Right forelimb (tissue), 1 donor: Measurements from ENCODE around the gene DHX8.
"Not testable (repeated sequence)": the region's sequence is repeated elsewhere in the genome, so short reads cannot be mapped to it uniquely, and the experiment has no call there.

ENCODE experiments used
- DNase-seq: peaks from one replicate; pipeline ENCODE4 v3.0.0-alpha.2; 2018

DHX8 gene

GRCh38 chr17:43462569-43462968, 21.2 kb upstream of the DHX8 start:
- DNase-seq: not testable (repeated sequence)

GRCh38 chr17:43463241-43463640, 20.5 kb upstream of the DHX8 start:
- DNase-seq: no peak

- DNase-seq: no peak
Measured at GRCh38 chr17:43464046-43464445, 19.7 kb upstream of the DHX8 start.

GRCh38 chr17:43465049-43465448, 18.7 kb upstream of the DHX8 start:
- no peak for DNase-seq

- no peak for DNase-seq
Measured at GRCh38 chr17:43467981-43468581, 15.7 kb upstream of the DHX8 start.

GRCh38 chr17:43468691-43469139, 15.1 kb upstream of the DHX8 start:
- no peak for DNase-seq

- DNase-seq: no peak
Measured at GRCh38 chr17:43469145-43469544, 14.6 kb upstream of the DHX8 start.

GRCh38 chr17:43471585-43472160, 12.1 kb upstream of the DHX8 start:
- no peak for DNase-seq

GRCh38 chr17:43475494-43476089, 8.2 kb upstream of the DHX8 start:
- no peak for DNase-seq

GRCh38 chr17:43476306-43476705, 7.5 kb upstream of the DHX8 start:
- not testable (repeated sequence) for DNase-seq

- DNase-seq: no peak
Measured at GRCh38 chr17:43477832-43478634, 5.7 kb upstream of the DHX8 start.

- DNase-seq: no peak
Measured at GRCh38 chr17:43479948-43480347, 3.8 kb upstream of the DHX8 start.

GRCh38 chr17:43482103-43483012, 1.4 kb upstream of the DHX8 start:
- no peak for DNase-seq

GRCh38 chr17:43490621-43491020, 6.8 kb downstream of the DHX8 start:
- no peak for DNase-seq

- not testable (repeated sequence) for DNase-seq
Measured at GRCh38 chr17:43509440-43509839, 25.7 kb downstream of the DHX8 start.

- DNase-seq: not testable (repeated sequence)
Measured at GRCh38 chr17:43511199-43511598, 27.4 kb downstream of the DHX8 start.

GRCh38 chr17:43515656-43516055, 31.9 kb downstream of the DHX8 start:
- no peak for DNase-seq

GRCh38 chr17:43517161-43517560, 33.4 kb downstream of the DHX8 start:
- DNase-seq: no peak

- DNase-seq: no peak
Measured at GRCh38 chr17:43517615-43518386, 34.0 kb downstream of the DHX8 start.

GRCh38 chr17:43521389-43521788, 37.6 kb downstream of the DHX8 start:
- DNase-seq: no peak

GRCh38 chr17:43524945-43525575, 41.3 kb downstream of the DHX8 start:
- no peak for DNase-seq
